ENCODE results near the gene RAB8A.
"Not testable (repeated sequence)": the region's sequence is repeated elsewhere in the genome, so short reads cannot be mapped to it uniquely, and the experiment has no call there.

Gene RAB8A

GRCh38 chr19:16143399-16144215 is 31.9 kb downstream of the RAB8A start, which contains the start of gene HSH2D:
HSH2D (plus strand) TSS chr19:16143685; CDS start chr19:16148751, 5,066 bp downstream.
- DNase-seq, result no peak

- no peak for DNase-seq
These were observed 32.5 kb downstream of the RAB8A start for GRCh38 chr19:16144216-16144581.

- DNase-seq, result no peak
These were observed 34.4 kb downstream of the RAB8A start for GRCh38 chr19:16146112-16146511.

- no peak for DNase-seq
These were observed 36.9 kb downstream of the RAB8A start for GRCh38 chr19:16148443-16149229.

GRCh38 chr19:16153582-16154336 is 42.1 kb downstream of the RAB8A start:
- DNase-seq, result no peak

GRCh38 chr19:16154557-16154956 is 42.9 kb downstream of the RAB8A start:
- DNase-seq, result no peak

- no peak for DNase-seq
These were observed 43.4 kb downstream of the RAB8A start for GRCh38 chr19:16155128-16155527.

GRCh38 chr19:16156904-16157303 is 45.2 kb downstream of the RAB8A start:
- DNase-seq, result no peak

GRCh38 chr19:16157601-16158000 is 45.9 kb downstream of the RAB8A start:
- no peak for DNase-seq

GRCh38 chr19:16159655-16160054 is 48.0 kb downstream of the RAB8A start:
- DNase-seq, result no peak

GRCh38 chr19:16160445-16160942 is 48.8 kb downstream of the RAB8A start:
- DNase-seq, result no peak

GRCh38 chr19:16160943-16161560 is 49.4 kb downstream of the RAB8A start:
- no peak for DNase-seq

GRCh38 chr19:16161840-16162239 is 50.2 kb downstream of the RAB8A start:
- DNase-seq, result no peak

GRCh38 chr19:16164222-16164890 is 52.7 kb downstream of the RAB8A start:
- no peak for DNase-seq

GRCh38 chr19:16166417-16166816 is 54.7 kb downstream of the RAB8A start:
- DNase-seq, result no peak

GRCh38 chr19:16167055-16167454 is 55.4 kb downstream of the RAB8A start:
- no peak for DNase-seq

GRCh38 chr19:16168465-16169081 is 56.9 kb downstream of the RAB8A start:
- no peak for DNase-seq

GRCh38 chr19:16170134-16170533 is 58.4 kb downstream of the RAB8A start:
- DNase-seq, result no peak

- no peak for DNase-seq
These were observed 64.3 kb downstream of the RAB8A start for GRCh38 chr19:16175954-16176353.

GRCh38 chr19:16178866-16179265 is 67.2 kb downstream of the RAB8A start:
- DNase-seq, result not testable (repeated sequence)

- DNase-seq, result no peak
These were observed 68.9 kb downstream of the RAB8A start for GRCh38 chr19:16180611-16181010.
